ENCODE measurements around the gene PSKH1.
A peak's percentile ranks its signal among the peaks of the same experiment; 100 is the strongest.

Gene PSKH1

DNA sequence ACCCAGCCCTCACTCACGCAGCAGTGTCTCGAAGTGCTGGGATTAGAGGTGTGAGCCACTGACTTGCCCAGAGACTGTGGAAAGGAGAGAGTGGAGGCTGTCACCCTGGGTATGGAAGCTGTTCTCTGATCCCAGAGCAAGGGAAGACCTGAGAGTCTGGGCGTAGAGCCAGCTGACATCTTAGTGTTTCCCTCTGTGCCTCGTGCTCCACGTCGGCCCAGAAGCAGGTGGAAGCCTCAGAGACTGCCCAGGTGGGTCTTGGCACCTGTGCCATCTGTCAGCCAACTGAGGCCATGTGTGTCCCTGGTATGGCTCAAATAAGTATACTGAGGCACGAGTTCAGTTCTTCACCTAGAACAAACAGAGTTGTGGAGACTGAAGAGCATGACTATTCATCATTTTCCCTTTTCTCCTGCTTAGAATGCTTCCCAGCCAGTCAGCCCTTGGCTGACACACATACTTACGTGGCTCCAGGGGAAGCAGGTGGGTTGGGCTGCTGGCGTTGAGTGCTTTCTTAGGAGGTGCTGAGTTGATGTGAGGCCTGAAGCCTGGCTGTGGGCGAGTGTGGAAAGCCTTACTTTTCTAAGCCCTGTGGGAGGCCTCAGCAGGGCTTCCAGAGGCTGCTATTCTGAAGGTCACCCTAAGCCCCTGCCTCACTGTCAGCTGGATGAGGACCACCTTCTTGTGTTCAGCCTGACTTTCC lies 30.5 kb downstream of the PSKH1 start:
- no peak for DNase-seq (ENCODE audit: insufficient read length, low spot score)
- FAIRE-seq: no peak

DNA sequence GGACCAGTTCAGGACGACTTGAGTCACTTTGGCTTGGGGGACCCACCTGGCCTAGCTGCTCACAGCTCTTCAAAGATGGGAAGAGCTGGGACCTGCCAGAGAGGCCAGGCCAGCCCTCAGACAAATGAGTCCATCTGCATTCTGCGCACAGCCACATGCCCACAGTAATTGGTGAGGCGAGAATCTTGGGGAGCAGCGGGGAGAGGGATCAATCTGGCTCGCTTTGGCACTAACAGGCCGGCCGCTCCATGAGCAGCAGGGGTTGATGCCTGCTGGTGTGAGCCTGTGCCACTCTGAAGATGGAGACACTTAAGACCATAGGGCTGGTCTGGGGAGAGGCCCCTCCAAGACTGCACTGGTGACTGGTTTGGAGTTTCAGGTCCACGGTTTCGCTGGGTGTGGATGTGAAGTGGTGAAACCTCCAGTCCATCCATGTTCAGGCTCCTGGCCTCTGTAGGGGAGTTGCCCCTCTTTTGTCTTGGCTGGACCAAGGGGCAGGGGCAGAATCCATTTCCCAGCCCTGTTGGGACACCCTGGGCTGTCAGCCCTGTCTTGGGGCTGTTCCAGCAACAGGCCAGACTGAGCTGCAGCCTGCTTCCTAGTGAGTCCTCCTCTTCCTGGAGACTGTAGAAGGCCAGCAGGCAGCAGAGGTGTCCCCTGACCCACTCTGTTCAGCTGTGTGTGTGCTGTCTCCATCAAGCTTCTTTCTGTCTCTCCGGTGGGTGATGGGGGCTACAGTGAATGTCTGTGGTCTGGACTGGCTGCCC lies 31.3 kb downstream of the PSKH1 start:
- FAIRE-seq: no peak
- no peak for DNase-seq (ENCODE audit: insufficient read length, low spot score)

DNA sequence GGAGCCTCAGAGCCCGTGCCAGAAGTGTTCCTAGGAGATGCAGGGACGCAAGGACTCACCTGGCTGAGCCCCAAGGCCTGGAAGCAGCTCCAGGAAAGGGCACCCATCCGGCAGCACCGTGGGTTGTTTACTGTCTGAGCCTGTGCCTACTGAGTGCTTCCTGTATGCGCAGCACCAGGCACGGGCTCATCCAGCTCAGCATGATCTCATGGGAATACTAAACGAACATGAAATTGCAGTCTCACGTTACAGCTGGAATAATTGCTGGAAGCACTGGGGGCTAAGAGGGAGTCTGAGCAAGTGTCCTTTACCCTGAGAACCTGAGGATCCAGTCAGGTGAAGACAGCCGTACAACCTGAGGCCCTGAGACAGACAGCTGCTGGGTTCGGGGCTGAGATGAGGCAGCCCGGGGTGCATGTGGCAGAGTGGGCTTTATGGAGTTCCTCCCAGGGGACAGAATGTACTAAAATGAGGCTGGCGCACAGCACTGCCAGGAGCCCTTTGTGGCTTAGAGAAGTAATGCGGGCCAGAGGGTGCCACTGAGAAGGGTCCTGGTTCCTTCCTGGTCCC lies 33.2 kb downstream of the PSKH1 start:
- FAIRE-seq: no peak
- no peak for DNase-seq (ENCODE audit: insufficient read length, low spot score)

DNA sequence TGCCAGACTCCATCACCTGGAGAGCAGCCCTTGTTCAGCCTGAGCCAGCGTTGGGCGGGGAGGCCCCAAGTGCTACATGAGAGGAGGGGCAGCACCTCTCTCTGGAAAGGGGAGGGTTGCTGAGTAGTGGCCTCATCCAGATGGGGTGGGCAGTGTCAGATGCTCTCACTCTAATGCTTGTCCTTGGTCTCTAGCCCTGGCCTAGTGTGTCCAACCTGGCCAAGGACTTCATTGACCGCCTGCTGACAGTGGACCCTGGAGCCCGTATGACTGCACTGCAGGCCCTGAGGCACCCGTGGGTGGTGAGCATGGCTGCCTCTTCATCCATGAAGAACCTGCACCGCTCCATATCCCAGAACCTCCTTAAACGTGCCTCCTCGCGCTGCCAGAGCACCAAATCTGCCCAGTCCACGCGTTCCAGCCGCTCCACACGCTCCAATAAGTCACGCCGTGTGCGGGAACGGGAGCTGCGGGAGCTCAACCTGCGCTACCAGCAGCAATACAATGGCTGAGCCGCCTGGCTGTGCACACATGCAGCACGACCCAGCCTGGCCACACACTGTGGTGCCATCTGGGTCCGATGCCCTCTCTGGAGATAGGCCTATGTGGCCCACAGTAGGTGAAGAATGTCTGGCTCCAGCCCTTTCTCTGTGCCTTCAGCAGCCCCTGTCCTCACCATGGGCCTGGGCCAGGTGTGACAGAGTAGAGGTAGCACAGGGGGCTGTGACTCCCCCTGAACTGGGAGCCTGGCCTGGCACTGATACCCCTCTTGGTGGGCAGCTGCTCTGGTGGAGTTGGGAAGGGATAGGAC lies 34.3 kb downstream of the PSKH1 start:
- FAIRE-seq (no peak), DNase-seq (ENCODE audit: insufficient read length, low spot score) (no peak)

DNA sequence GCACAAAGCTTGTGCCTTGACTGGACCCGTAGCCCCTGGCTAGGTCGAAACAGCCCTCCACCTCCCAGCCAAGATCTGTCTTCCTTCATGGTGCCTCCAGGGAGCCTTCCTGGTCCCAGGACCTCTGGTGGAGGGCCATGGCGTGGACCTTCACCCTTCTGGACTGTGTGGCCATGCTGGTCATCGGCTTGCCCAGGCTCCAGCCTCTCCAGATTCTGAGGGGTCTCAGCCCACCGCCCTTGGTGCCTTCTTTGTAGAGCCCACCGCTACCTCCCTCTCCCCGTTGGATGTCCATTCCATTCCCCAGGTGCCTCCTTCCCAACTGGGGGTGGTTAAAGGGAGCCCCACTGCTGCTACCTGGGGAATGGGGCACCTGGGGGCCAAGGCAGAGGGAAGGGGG lies 35.1 kb downstream of the PSKH1 start:
- DNase-seq (ENCODE audit: insufficient read length, low spot score) (no peak), FAIRE-seq (no peak)

DNA sequence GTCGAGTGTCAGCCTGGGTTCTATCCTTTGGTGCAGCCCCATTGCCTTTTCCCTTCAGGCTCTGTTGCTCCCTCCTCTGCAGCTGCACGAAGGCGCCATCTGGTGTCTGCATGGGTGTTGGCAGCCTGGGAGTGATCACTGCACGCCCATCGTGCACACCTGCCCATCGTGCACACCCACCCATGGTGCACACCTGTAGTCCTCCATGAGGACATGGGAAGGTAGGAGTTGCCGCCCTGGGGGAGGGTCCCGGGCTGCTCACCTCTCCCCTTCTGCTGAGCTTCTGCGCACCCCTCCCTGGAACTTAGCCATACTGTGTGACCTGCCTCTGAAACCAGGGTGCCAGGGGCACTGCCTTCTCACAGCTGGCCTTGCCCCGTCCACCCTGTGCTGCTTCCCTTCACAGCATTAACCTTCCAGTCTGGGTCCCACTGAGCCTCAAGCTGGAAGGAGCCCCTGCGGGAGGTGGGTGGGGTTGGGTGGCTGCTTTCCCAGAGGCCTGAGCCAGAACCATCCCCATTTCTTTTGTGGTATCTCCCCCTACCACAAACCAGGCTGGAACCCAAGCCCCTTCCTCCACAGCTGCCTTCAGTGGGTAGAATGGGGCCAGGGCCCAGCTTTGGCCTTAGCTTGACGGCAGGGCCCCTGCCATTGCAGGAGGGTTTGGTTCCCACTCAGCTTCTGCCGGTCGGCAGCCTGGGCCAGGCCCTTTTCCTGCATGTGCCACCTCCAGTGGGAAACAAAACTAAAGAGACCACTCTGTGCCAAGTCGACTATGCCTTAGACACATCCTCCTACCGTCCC lies 35.7 kb downstream of the PSKH1 start:
- DNase-seq (ENCODE audit: insufficient read length, low spot score) (peak; percentile 82), FAIRE-seq (peak; percentile 98)

DNA sequence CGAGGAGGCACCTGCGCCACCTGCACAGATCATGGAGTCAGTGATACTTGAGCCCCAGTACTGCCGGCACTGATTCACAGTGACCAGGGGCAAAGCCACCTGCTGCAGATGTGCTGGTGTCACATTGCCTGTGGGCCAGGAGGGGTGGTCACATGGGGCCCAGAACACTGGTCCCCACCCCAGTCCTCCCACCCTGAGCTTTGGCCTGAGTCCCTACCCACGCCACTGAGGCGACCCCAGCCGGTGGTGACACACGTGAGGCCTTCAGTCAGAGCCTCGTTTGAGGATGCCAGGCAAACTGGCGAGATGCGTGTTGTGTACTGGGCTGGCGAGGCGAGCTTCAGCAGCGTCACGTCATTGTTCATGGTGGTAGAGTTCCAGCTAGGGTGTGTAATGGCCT lies 37.1 kb downstream of the PSKH1 start:
- DNase-seq (ENCODE audit: insufficient read length, low spot score): no peak
- FAIRE-seq: no peak

DNA sequence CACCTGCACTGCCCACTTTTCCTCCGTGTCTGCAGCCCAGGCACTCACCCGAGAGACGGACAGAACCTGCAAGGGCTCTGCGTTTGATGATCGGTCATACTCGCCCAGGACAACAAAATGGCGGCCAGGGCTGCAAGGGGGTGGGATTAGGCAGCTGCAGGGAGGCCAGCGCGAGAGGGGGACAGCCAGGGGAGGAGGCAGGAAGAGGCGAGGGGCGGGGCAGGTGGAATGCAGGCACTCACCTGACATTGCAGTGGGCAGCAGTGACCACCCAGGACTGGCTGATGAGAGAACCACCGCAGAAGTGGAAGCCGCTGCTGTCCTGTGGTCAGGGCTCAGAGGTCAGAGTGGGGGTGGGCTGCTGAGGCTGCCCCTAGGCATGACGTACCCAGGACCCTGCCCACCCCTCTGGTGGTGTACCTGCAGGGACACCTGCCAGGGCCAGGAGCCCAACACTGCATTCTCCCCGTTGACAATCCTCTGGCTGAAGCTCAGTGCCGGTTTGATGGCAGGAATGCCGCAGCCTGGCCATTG lies 37.7 kb downstream of the PSKH1 start:
- FAIRE-seq (no peak), DNase-seq (ENCODE audit: insufficient read length, low spot score) (no peak)

DNA sequence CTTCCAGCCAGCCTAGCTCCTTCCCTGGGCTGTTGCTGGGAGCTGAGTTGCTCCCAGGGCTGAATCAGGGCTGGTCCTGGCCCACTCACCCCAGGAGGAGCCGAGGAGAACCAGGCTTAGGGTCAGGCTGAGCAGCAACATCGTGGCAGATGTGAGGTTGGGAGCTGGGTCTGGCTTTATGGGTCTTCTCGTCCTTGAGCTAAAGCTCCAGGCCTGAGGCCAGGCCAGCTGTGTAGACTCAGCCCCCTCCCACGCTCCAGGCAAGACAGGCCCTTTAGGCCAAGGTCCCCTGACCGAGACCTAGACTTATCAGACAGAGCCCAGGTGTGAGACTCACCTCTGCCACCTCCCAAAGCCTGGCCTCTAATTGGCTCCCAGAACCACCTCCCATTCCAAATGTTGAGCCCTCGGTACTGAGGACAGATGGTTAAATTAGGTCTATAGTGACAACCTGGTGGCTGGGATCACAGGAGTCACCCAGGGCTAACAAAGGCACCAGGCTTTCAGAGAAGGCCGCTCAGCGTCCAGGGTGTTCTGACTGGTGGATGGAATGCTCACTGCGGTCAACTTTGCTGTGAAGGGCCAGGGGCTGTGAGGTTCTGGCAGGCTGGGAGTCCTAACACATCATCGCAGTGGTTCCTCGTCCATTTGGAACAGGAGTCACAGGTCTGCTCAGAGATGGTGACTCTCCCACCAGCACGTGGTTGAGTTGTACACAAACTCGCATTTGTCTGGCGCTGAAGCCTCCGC lies 38.8 kb downstream of the PSKH1 start, which contains the start of gene CTRL:
CTRL (minus strand) TSS at position 151 of the 750 bp plus-strand sequence; CDS start at position 141, 10 bp downstream.
- no peak for DNase-seq (ENCODE audit: insufficient read length, low spot score)

DNA sequence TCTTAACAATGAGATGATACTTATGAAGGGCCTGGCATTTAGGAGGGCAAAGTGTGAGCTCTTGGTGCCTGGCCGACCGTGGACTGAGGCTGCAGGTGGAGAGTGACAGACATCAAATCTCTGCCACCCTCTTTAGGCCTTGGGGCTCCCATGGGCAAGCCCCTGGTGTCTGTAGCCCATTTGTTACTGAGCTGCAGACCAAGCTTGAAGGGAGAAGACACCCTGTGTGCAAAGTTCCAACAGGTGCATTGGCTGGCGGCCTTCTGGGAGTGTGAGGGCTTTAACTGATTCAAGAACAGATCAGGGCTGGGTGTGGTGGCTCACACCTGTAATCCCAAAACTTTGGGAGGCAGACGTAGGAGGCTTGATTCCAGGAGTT lies 39.4 kb downstream of the PSKH1 start:
- no peak for FAIRE-seq
- no peak for DNase-seq (ENCODE audit: insufficient read length, low spot score)

More for the DNA sequence above, 38.8 kb downstream of the PSKH1 start, which contains the start of gene CTRL:
- no peak for FAIRE-seq

DNA sequence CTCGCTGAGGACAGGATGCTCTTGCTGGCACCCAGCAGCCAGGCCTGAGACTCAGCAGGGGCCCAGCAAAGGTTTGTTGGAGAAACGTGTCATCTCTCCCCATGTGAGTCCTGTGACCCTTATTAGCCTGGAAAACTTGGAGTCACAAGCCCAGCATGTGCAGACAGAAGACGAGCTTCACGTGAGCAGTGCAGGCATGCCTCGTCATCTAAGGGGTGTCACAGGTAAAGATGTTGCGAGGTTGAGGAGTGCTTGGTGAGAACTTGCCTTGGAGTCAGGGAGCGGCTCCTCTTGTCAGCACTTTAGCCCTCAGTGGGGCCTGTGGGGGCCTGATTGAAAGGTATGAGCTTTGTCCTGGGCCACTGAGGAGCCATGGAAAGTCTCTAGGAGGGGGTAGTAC lies 40.8 kb downstream of the PSKH1 start:
- FAIRE-seq: no peak

DNA sequence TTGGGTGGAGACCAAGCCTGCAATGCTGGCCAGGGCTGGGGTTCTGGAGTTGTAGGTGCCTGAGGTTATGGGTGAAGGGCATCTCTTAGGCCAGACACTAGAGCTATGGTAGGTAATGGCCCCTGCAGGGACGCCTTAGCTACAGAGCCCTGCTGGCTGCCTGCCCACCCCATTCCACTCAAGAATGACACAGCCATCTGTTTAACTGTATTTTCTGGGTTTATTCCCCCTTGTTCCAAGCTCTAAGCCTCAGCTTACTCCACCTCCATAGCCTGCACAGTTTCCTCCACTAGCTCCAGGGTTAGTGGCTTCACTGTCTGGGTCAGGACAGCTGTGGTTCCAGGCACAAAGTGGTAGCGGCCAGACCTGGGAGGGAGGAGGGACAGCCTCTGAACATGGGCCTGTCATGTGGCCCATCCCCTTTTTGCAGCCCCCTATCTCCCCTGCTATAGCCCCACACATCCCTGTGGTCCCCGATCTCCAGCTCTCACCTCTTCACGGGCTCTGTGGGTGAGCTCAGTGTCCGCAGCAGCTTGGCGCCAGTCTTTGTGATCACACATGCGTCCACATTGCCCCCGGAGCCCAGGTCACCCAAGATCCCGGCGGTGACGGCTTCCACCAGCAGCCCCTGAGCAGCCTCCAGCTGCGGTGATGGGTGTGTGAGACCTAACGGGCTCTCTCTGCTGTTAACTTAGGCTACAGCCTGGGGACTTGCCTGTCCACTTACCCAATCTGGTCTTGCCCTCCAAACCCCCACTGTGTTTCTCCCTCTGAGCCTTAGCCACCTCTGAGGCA lies 41.4 kb downstream of the PSKH1 start:
- DNase-seq (ENCODE audit: insufficient read length, low spot score) (no peak), FAIRE-seq (peak; percentile 52)

More for the DNA sequence above, 40.8 kb downstream of the PSKH1 start:
- no peak for DNase-seq (ENCODE audit: insufficient read length, low spot score)

DNA sequence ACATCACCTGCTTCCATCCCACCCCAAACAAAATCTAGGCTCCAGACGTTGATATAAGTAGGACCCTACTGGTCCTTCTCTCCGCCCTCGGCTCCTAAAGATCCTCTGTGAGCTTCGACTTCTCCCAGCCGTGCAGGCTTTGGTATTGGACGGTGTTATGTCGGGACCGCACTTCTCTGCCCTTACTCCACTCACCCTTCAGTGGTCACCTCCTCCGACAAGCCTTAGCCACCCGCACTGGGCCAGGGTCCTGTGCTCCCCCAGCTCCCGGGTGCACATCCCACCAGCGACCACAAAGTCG lies 42.0 kb downstream of the PSKH1 start:
- DNase-seq (ENCODE audit: insufficient read length, low spot score) (no peak), FAIRE-seq (no peak)

DNA sequence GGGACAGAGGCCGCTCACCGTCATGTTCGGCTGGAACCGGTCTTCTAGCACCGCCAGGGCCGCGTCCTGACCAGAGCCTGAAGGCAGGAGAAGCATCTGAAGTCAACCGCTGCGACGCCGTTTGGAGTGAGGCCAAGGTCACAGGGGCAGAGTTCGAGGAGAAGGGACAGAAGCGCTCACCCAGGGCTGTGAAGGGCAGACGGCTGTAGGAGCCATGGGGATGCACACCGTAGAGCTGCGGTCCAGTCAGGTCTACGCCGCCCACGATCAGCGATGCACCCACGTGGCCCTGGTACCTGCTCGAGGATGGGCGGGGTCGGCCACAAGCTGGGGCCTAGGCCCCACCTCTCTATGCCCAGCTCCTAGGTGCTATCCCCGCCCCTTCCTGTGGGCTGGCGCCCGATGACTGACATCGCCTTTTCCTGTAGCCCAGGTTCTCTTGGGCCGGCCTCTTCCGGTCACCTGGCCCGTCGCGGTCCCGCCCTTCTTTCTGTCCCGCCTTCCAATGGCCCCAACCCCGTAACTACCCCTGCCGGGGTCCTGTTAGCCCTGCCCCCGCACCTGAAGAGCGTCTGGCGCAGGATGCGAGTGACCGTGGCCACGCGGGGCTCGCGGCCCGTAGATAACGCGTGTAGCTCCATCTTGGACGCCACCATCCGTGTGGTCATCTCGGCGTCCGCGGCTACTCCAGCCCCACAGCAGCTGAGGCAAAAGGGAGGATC lies 42.5 kb downstream of the PSKH1 start:
- FAIRE-seq (peak; percentile 90), DNase-seq (ENCODE audit: insufficient read length, low spot score) (peak; percentile 99)

DNA sequence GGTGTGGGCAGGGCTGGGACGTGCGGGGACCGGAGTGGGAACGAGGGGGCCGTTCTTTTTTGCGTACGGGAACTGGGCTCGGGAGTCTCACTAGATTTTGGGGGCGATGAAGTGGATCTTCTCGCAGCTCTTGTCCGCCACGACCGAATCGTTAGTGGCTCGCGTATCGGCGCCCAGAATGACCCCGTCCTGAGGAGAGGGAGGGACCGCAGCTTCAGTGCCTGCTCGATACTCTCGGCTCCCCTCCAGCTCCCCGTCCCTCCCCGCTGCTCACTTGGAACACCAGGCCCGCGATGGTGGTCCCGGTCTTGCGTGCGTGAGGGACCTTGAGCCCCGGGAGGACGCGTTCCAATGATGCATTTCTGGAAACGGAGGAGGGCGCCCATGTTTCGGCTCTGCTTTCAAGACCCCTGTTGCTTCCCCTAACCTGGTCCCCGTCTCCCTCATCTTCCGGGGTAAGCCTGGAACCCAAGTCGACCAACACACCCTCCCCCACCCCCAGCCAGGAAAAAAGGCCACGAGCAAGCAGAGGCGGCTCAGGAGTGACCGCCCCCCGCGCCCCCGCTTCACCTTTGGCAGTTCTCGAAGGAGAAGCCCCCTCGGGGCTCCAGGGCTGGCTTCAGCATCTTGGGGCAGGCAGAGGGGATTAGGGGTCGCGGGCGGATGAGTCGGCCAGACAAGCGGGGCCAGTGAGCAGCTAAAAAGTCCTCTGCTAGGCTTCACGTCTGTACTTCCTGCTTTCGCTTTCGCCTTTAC lies 43.2 kb downstream of the PSKH1 start, which contains the start of gene PSMB10:
PSMB10 (minus strand) TSS at position 727 of the 756 bp plus-strand sequence; CDS start at position 626, 101 bp downstream.
- peak; percentile 49 for DNase-seq (ENCODE audit: insufficient read length, low spot score)
- FAIRE-seq: no peak

DNA sequence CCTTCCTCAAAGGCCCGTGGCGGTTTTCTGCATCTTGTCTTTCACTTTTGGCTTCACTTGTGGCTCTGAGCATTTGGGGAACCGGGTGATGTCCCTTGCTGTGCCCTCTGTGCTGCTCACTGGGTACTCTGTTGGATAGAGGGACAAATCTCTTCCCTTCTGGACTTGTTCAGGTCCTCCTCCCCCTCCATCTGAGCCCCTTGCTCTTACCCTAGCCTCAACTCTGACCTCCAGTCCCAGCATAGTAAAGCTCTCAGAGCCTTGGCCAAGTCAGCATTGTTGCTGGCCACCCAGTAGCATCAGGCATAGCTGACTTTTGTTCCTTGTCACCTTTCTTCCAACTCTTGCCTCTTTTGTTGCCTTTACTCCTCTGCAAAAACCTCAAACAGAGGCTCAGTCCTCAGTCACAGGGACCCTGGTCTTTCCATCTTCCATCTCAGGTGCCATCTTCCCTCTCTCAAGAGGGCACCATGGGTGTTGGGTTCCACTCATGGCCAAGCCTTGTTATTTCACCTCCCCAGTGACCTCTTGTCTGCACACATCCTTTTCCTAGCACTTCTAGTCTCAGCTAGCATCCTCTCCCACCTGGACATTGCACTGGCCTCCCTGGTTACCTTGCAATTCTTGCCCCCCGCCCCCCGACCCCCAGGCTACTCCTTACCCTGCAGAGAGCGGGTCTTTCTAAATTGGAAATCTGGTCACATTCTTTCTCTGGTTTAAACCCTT lies 44.0 kb downstream of the PSKH1 start:
- no peak for DNase-seq (ENCODE audit: insufficient read length, low spot score)
- FAIRE-seq: peak; percentile 23

Data from HTR-8/SVneo (cell line).